ENCODE results near the gene NR2F2. TPM values are rescaled to one million over a fixed set of nuclear protein-coding genes. Genes with fewer than 3 reads are reported as not detected.

NR2F2 gene
- total RNA-seq, 6 experiments from 2014 or later = 11.6 to 30.0 (median 20.7) TPM

DNA sequence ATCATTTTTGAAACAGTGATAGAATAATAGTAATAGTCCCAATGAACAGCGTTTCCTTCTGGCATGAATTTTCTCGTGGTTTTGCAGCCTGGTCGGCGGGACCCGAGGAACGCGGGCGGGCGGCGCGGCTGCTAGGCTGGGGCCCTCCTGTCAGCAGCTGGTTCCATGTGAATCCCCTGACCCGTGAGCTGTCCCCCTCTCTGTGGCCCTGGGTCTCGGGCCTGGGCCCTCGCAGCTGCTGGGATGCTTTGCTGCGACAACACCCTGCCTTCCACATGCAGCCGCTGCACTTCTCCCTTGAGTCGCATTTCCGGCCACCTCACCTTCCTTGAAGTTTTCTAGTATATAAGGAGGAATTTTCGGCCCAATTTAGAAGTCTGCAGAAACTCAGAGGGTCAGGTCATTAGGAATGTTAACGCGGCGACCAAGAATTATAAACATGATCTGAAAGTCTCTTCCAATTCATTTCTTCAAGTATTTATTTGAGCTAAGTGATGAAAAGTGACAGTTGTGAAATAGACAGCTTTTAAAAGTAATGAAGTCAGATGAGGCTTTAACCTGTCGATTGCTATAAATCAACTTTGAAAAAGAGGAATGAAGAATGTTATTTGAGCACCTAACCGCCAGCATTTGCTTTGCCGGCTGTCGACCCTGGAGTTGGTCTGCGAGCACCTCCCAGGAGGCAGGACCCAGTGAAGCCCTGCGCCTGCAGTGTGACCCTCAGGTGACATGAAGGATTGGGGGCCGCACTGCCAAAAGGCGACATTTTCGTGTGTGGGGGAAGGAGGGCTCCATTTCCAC lies 27.7 kb downstream of the NR2F2 start:
- no peak for DNase-seq
- Histone ChIP-seq H3K36me3 (no peaks in the 10 kb centered on the region), H3K9me3 (no peaks in the 10 kb centered on the region), H3K27ac (peak overlapping the region in 1 of 3 donors; percentile 13), H3K27me3 (no peaks in the 10 kb centered on the region), H3K4me3 (peak overlapping the region in 1 of 3 donors; percentile 18), H3K4me1 (peaks cover 0 to 16% (median 0%) of the 10 kb centered on the region in 4 donors)
- WGBS (ENCODE audit: insufficient coverage, low coverage, low lambda C conversion rate, missing lambda C conversion rate) = 58% methylated on average over 10 of the region's 31 CpGs
- TF ChIP-seq, protein P1, sequence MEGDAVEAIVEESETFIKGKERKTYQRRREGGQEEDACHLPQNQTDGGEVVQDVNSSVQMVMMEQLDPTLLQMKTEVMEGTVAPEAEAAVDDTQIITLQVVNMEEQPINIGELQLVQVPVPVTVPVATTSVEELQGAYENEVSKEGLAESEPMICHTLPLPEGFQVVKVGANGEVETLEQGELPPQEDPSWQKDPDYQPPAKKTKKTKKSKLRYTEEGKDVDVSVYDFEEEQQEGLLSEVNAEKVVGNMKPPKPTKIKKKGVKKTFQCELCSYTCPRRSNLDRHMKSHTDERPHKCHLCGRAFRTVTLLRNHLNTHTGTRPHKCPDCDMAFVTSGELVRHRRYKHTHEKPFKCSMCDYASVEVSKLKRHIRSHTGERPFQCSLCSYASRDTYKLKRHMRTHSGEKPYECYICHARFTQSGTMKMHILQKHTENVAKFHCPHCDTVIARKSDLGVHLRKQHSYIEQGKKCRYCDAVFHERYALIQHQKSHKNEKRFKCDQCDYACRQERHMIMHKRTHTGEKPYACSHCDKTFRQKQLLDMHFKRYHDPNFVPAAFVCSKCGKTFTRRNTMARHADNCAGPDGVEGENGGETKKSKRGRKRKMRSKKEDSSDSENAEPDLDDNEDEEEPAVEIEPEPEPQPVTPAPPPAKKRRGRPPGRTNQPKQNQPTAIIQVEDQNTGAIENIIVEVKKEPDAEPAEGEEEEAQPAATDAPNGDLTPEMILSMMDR (IDR thresholded peaks at IDR 0.05) = no peak
- TF ChIP-seq POLR2A (IDR thresholded peaks at IDR 0.05) = no peak
- intact Hi-C loops (cut with DNase I) = loop anchor here in 1 of 2 donors (10.0 kb wide), 1 partner anchor 537 kb away; no protein-coding TSS in a partner anchor
- no peak for ATAC-seq

DNA sequence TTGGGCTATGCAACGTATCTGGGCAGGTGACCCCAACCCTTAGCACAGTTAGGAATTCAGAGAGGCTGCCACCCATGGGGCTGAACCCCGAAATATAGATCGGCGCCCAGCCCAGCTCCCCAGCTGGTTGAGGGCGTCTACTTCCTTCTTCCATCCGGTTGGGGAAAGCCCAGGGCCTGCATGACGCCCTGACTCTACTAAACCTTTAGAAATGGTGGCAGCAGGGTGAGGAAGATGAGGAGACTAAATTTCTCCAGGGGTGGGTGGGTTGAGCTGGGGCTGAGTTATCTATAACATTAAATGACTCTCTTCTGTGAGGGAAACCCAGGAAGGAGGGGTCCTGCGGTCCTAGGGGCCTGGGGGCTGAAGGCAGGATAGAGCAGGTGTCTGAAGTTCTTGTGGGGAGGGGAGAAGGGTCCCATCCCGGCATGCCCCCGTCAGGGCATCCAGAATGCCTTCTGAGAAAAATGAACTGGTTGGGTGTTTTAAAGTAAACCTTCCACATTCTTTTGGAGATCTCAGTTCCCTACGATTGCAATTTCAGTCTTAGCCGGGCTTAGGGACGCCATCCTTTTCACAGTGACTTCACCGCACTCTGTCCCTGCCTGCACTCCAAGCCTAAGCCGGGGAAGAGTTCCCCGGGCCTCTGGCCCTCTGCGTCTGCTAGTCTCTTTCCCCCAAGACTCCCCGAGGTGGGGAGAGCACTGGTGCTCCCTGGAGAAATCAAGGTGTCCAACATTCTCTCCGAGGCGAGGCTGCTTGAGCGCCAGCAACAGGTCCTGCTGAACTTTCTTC lies 28.5 kb downstream of the NR2F2 start:
- no peak for DNase-seq
- no peak for ATAC-seq
- TF ChIP-seq, protein P1 (IDR thresholded peaks at IDR 0.05) = no peak
- Histone ChIP-seq H3K4me3 (no peak overlapping the region), H3K4me1 (peaks cover 0 to 16% (median 0%) of the 10 kb centered on the region in 4 donors), H3K27me3 (no peaks in the 10 kb centered on the region), H3K9me3 (no peaks in the 10 kb centered on the region), H3K36me3 (no peaks in the 10 kb centered on the region), H3K27ac (peak overlapping the region in 1 of 3 donors; percentile 53)
- 51% methylated on average over 5 of the region's 21 CpGs for WGBS (ENCODE audit: insufficient coverage, low coverage, low lambda C conversion rate, missing lambda C conversion rate)
- intact Hi-C loops (cut with DNase I) = loop anchor here in 1 of 2 donors (10.0 kb wide), 1 partner anchor 536 kb away; no protein-coding TSS in a partner anchor

DNA sequence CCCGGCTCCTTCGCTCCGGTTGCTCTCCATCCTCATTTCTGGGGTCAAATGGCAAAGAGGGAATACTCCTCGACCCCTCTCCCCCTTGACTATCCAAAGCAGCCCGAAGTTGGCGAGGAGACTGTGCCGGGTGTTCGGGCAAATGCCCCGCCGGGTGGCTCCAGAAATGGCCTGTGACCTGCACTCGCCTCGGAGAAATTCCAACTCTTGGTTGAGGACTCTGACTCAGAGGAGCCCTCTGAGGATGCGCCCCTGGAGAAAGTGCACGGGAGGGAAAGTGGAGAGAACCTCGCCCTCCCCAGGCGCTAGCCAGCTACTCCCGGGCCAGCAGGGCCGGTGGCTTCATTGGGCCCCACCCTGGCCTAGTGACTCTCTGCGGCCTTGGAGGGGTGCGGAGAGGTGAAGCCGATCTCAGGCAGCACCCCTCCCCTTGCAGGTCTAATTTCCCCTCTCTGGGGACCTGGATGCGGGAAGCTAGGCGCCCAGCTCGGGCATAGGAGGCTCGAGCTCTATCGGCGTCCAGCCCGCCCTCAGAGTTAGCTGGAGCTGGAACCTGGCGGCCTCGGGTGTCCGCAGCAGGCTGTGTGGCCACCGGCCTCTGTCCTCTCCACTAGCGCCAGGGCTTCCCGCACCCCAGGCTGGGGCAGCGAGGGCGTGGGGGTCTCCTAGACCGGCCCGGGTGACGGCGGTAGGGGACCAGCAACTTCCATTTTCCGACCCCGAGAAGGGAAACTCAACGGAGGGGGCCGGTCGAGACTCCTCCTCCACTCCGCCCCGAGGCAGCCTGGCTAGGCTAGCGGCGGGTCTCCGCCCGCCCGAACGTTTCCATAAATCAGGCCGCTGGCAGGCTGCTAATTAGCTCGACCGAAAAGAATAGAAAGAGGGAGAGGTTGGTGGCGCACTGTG lies 29.4 kb downstream of the NR2F2 start:
- H3K4me3 ChIP-seq = peak overlapping the region; percentile 40 to 47 (median 44)
- no peaks in the 10 kb centered on the region for H3K27me3 ChIP-seq
- DNase-seq (no peak), ATAC-seq (peak; percentile 8 to 42 (median 14))
- no peaks in the 10 kb centered on the region for H3K9me3 ChIP-seq
- TF ChIP-seq POLR2A (IDR thresholded peaks at IDR 0.05) = no peak
- TF ChIP-seq, protein P1 (IDR thresholded peaks at IDR 0.05) = no peak
- intact Hi-C loops (cut with DNase I) = loop anchor here in 1 of 2 donors (10.0 kb wide), 1 partner anchor 535 kb away; no protein-coding TSS in a partner anchor
- peaks cover 0 to 16% (median 0%) of the 10 kb centered on the region in 4 donors for H3K4me1 ChIP-seq
- no peaks in the 10 kb centered on the region for H3K36me3 ChIP-seq
- WGBS (ENCODE audit: insufficient coverage, low coverage, low lambda C conversion rate, missing lambda C conversion rate) = 13% methylated on average over 24 of the region's 57 CpGs
- H3K27ac ChIP-seq = peak overlapping the region; percentile 38 to 53 (median 53)

All from right lobe of liver (tissue), 6 donors.